Activated CD4-positive, alpha-beta T cell treated with anti-CD3 and anti-CD28 coated beads, Interleukin-2, amount 10 ng/mL, durations not matched to agents 24 days and 14 days (primary cell): ENCODE results near the gene TNXB. TPM values are rescaled to one million over a fixed set of nuclear protein-coding genes. Genes with fewer than 3 reads are reported as not detected.

ENCODE experiments used
- DNase-seq: peaks from one replicate; pipeline ENCODE4 v3.0.0; 2022
- H3K27ac Mint-ChIP-seq: one replicate; pipeline ENCODE4 v1.8.0; 2022; ENCODE audit warnings: mild to moderate bottlenecking, mixed read lengths
- H3K27me3 Mint-ChIP-seq: one replicate; pipeline ENCODE4 v1.8.0; 2022; ENCODE audit warnings: mixed read lengths
- H3K36me3 Mint-ChIP-seq: one replicate; pipeline ENCODE4 v1.8.0; 2022; ENCODE audit warnings: low read depth, mild to moderate bottlenecking, mixed read lengths
- H3K4me1 Mint-ChIP-seq: one replicate; pipeline ENCODE4 v1.8.0; 2021; ENCODE audit warnings: mixed read lengths
- H3K4me3 Mint-ChIP-seq: one replicate; pipeline ENCODE4 v1.8.0; 2022; ENCODE audit warnings: mild to moderate bottlenecking, moderate library complexity, mixed read lengths
- H3K9me3 Mint-ChIP-seq: one replicate; pipeline ENCODE4 v1.8.0; 2021; ENCODE audit warnings: mixed read lengths
- intact Hi-C: fragments of 100-400 bp; cut with micrococcal nuclease; formaldehyde crosslinking; loops from one replicate; pipeline ENCODE4 v1.15.1; 2023
- total RNA-seq: library from RNA; stranded (reverse); gene quantifications from 2 replicates; pipeline ENCODE4 v1.2.3, GENCODE V29; 2022

TNXB gene
- total RNA-seq, 1 donor from 2014 or later = 3.3 TPM

DNA sequence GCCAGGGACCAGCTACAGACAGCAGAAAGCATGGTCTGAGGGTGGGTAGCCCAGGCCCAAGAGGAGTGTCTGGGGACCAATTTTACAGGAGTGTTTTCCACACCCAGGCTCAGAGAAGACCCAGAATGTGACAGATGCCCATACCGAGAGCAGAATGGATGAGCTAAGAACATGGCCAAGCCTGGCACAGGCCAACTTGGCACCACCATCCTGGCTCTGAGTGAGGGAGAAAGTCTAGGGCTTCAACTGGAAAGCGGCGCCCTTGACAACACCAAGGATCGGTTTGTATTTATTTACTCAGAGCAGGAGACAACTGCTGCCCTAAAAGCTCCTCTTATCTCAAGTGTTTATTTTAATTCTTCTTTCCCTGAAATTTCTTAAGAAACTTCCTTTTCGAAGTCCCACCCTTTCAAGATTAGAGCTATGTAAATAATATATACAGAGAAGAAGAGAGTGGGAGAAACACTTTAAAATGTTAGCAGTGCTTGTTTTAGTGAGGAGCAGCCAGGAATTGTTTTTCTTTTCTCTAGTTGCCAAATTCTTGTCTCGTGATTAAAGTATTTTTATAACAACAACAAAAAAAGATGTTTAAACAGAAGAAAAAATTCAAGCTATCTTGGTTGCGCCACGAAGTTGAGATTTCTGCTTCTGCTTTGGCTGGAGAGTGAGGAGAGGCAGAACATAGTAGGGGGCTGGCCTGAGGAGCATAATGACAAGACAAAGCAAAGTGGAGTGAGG is 16.2 kb downstream of the TNXB start:
- Mint-ChIP-seq H3K27me3 (peaks cover 68% of the 10 kb centered on the region), H3K27ac (no peak overlapping the region), H3K4me1 (no peaks in the 10 kb centered on the region), H3K9me3 (no peaks in the 10 kb centered on the region), H3K4me3 (no peak overlapping the region), H3K36me3 (no peaks in the 10 kb centered on the region)
- no peak for DNase-seq
- intact Hi-C loops = no loop called here

DNA sequence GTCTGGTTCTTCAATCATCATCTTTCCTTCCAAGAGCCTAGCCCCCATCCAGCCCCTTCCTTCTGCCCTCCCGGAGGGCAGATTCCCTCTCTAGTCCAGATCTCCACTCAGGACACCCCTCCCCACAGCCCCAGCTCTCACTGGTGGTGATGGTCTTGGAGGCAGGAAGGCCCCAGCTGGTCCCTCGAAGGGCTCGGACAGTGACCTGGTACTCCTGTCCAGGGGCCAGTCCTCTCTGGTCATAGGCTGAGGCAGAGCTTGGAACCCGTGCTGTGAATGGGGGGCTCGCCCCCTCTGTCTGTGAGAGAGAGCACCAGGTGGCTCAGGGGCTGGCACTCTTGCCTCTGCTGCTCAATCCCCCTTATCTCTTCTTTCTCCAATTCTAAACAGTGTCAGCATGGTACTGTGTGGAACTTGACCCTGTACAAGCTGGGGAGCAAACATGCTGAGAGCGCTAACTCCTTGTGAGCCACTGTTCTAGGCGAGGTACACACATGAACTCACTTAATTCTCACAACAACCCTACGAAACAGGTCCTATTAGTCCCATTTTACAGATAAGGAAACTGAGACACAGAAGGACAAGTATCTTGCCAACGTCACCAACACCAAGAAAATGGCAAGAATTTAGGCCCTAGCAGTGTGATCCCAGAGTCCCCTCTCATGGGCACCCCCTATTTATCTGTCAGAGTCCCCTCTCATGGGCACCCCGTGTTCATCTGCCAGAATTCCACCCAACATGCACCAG is 19.9 kb downstream of the TNXB start:
- H3K9me3 Mint-ChIP-seq = no peaks in the 10 kb centered on the region
- no peak overlapping the region for H3K4me3 Mint-ChIP-seq
- H3K4me1 Mint-ChIP-seq = peaks cover 15% of the 10 kb centered on the region
- H3K27ac Mint-ChIP-seq = no peak overlapping the region
- intact Hi-C loops = no loop called here
- H3K27me3 Mint-ChIP-seq = peaks cover 73% of the 10 kb centered on the region
- H3K36me3 Mint-ChIP-seq = no peaks in the 10 kb centered on the region
- no peak for DNase-seq

DNA sequence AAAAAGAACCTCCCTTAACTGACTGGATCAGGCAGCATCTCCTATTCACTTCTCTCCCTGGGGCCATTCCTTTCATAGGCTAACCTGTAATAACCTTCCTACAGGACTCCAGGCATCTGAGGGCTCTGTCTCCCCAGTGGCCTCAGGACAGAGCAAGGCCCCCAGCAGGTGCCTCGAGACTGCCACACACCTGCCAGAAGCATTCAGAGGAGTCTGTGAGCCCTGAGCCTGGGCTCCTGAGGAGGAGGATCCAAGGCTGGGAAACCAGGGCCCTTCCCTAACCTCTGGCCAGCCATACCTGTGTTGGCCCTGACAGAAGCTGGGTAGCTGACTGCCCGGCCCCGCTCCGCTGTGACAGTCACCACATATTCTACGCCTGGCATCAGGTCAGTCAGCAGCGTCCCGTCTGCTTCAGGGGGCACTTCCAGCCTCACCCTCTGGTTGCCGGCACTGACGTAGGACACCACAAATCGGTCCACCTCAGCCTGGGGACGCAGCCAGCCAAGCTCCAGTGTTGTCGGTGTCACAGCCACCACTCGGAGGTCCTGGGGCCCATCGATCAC is 20.6 kb downstream of the TNXB start:
- Mint-ChIP-seq H3K9me3 (no peaks in the 10 kb centered on the region), H3K27ac (no peak overlapping the region), H3K27me3 (peaks cover 75% of the 10 kb centered on the region), H3K4me3 (no peak overlapping the region), H3K4me1 (peaks cover 15% of the 10 kb centered on the region), H3K36me3 (no peaks in the 10 kb centered on the region)
- intact Hi-C loops = no loop called here
- no peak for DNase-seq

DNA sequence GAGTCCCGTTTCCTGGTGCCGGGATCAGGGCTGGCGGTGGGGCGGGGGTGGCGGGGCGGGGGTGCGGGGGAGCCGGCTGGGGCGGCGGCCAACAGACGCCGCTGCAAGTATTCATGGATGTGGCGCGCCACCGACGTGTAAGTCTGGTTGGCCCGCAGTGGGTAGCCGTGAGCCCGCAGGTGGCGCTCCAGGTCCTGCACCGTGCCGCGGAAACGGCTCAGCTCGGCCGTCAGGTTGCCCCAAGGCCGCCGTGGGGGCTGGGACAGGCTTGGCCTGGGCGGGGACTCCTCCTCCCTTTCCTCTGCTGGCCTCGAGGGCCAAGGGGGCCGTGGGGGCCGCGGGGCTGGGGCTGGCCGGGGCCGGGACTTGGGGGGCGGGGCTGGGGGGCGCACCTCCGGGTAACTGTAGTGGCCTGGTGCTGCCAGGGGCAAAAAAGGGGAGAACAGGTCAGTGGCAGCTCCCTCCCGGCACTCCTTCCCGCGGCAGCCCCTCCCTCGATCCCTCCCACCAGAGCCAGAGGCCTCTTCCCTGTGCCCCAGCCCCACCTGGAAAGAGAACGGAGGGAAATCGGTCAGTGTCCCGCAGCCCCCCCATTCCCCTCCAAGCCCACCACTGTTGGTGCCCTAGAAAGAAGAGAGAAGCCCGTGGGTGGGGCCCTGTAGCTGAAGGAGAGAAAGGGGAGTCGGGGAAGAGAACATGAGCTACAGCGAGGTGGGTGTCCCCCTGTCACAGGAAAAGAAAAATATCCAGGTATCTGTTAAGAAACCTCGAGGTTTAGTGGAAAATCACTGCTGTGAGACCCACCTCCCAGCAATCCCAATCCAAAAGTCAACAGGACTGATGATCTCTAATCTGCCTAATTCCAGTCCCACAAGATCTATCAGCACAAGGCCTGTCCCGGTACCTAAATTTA is 21.3 kb downstream of the TNXB start:
- intact Hi-C loops = loop anchor here (2.0 kb wide), 1 partner anchor 67 kb away; the partner anchor contains the start of gene PPT2
- peaks cover 74% of the 10 kb centered on the region for H3K27me3 Mint-ChIP-seq
- no peak overlapping the region for H3K4me3 Mint-ChIP-seq
- peaks cover 15% of the 10 kb centered on the region for H3K4me1 Mint-ChIP-seq
- no peaks in the 10 kb centered on the region for H3K9me3 Mint-ChIP-seq
- no peaks in the 10 kb centered on the region for H3K36me3 Mint-ChIP-seq
- no peak overlapping the region for H3K27ac Mint-ChIP-seq
- DNase-seq = peak; percentile 90

DNA sequence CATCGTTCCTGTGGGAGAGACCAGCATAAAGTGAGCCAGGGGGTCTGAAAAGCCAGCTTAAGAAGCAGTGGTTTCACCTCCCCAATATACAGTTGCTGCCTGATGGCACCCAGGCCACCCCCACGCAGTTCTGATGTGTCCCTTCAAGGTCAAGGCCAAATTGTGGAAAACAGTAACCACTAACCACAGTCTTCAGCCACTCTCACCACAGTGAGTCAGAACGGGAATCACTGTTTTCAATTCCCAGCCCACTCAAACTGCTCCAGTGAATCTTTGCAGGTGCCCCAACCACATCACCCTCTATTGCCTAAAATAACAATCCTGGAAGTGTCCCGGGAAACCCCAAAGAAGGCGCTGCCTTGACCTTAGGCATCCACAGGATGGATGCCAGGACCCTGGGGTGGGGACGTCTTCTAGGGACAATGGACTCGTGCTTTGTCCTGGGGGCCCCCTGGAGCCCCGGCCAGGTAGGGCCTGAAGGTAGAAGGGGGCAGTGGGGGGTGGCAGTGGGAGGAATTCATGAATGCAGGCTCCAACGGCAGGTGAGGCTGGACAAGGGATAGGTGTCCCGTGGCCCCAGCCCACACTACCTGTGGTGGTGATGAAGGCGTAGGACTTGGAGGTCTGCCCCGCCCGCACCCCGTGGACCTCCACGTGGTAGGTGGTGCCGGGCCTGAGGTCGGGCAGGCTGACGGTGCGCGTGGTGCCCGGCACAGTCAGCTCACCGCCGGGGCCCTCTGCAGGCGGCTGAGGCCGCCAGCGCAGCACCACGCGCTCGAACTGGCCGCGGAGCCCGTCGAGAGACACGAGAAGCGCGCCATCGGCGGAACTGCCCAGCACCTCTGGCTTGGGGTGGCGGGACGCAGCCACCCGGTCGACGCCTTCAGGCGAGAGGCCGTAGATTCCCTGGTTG is 22.2 kb downstream of the TNXB start:
- peak overlapping the region; percentile 79 for H3K27ac Mint-ChIP-seq

DNA sequence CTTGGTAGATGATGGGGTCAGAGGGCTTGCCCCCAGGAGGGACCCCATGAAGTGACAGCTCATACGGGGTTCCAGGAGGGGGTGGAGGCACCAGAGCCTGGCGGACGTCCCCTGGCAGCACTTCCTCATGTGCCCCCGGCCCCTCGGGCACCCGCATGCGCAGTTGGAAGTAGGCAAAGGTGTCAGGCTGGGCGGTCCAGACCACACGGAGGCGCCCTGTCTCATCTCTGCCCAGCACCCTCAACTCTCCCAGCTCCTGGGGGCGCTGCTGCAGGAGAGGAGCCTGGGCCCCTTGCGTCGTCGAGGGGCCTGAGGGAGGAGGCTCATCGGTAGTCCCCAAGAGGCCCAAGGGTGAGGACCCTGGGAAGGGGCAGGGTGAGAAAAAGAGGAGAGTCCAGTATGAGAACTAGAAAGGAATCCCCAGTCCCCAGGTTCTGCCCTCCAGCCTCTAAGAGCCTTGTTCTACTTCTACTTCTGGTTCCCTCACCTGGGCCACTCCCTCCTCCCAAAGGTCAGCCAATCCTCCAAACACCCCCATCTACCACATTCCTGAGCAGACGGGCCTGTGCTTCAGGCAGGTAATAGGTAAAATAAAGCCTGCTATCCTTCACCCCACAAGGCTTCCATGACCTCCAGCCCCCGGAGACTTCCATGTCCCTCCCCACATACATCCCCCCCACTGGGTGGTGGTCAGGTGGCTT is 23.2 kb downstream of the TNXB start:
- H3K4me3 Mint-ChIP-seq = no peak overlapping the region
- intact Hi-C loops = loop anchor here (1.0 to 2.0 kb wide), 2 partner anchors 42 to 69 kb away; partner anchors contain the start of genes ATF6B and PPT2
- DNase-seq = no peak
- H3K27ac Mint-ChIP-seq = peak overlapping the region; percentile 54
- H3K9me3 Mint-ChIP-seq = no peaks in the 10 kb centered on the region
- peaks cover 15% of the 10 kb centered on the region for H3K4me1 Mint-ChIP-seq
- H3K36me3 Mint-ChIP-seq = no peaks in the 10 kb centered on the region
- peaks cover 68% of the 10 kb centered on the region for H3K27me3 Mint-ChIP-seq

More for the DNA sequence above, 22.2 kb downstream of the TNXB start:
- Mint-ChIP-seq H3K27me3 (peaks cover 71% of the 10 kb centered on the region), H3K36me3 (no peaks in the 10 kb centered on the region), H3K4me3 (peak overlapping the region; percentile 49), H3K9me3 (no peaks in the 10 kb centered on the region), H3K4me1 (peaks cover 15% of the 10 kb centered on the region)
- intact Hi-C loops = loop anchor here (1.0 to 2.0 kb wide), 2 partner anchors 41 to 68 kb away; partner anchors contain the start of genes ATF6B and PPT2
- DNase-seq = peak; percentile 62

DNA sequence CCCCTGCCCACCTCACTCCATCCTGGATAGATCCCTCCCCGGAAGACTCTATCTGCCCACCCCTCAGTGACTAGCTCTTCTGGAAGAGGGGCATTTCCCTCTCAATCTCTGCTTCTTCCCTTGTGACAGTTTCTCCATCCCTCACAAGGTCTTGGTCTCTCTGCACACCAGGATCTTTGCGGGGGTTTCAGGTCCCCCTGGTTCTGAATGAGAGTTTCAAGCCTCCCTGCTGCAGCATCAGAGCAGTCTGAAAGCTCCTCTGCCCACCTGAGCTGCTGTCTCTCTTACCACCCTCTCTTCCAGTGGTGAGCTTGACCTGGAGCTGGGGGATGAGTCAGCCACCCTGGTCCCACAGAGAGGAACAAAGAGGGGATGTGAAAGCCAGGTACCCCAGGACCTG is 24.4 kb downstream of the TNXB start:
- no peaks in the 10 kb centered on the region for H3K9me3 Mint-ChIP-seq
- no peak overlapping the region for H3K4me3 Mint-ChIP-seq
- DNase-seq = no peak
- H3K27me3 Mint-ChIP-seq = peaks cover 62% of the 10 kb centered on the region
- no peaks in the 10 kb centered on the region for H3K36me3 Mint-ChIP-seq
- H3K4me1 Mint-ChIP-seq = peaks cover 15% of the 10 kb centered on the region
- H3K27ac Mint-ChIP-seq = no peak overlapping the region
- intact Hi-C loops = no loop called here

DNA sequence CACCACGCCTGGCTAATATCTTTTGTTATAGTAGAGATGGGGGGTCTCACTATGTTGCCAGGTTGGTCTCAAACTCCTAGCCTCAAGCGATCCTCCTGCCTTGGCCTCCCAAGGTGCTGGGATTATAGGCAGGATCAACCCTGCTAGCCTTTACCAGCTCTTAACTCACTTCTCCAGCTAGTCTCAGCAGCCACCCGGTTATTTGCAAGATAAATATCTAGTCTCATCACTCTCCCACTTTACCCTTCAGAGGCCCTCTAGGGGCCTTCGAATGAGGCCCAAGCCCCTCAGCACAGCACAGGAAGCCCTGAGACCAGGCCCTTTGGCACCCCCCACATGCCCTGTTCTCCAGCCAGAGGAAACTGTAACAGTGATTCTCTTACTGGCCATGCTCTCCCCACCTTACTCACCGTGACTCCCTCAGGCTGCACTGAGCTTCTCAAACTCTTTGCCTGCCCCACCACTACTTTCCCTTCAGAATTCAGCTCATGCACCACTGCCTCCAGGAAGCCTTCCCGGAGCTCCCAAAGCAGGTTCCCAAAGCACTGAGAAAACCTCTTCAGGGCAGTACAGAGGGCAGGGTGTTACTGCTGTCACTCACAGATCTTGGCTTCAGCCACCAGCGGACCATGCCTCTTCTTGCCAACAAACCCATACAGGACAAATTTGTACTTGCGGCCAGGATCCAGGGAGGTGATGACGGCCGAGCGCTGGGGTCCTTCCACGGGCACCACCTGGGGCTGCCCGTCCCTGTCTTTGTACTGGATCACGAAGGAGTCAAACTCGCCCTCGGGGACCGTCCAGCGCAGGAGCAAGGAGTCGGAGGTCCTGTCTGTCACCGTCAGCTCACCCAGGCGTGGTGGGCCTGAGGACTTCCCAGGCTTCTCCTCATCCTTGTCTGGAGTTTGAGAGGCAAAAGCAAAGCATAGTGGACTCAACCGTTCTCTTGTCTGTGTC is 25.0 kb downstream of the TNXB start:
- Mint-ChIP-seq H3K4me1 (peaks cover 15% of the 10 kb centered on the region), H3K9me3 (no peaks in the 10 kb centered on the region), H3K36me3 (no peaks in the 10 kb centered on the region), H3K27ac (no peak overlapping the region), H3K4me3 (no peak overlapping the region), H3K27me3 (peaks cover 55% of the 10 kb centered on the region)
- intact Hi-C loops = no loop called here
- no peak for DNase-seq

DNA sequence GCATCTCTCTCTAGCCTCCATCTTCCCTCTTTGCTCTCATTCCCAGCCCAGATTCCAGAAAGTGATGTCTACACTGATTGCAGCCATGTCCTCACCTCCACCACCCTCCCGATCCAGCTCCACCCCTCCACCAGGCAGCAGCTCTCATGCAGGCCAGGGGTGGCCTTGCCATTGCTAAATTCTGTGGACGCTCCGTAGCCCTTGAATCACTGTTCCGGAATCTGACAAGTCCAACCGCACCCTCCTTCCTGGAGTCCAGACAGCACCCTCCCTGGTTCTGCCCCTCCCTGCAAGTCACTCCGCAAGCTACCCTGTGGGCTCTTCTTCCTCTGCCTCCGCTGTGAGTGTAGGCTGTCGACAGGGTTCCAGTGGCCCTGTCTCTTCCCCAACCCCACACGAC is 26.2 kb downstream of the TNXB start:
- H3K4me1 Mint-ChIP-seq = peaks cover 15% of the 10 kb centered on the region
- H3K9me3 Mint-ChIP-seq = no peaks in the 10 kb centered on the region
- DNase-seq = no peak
- peaks cover 46% of the 10 kb centered on the region for H3K27me3 Mint-ChIP-seq
- intact Hi-C loops = no loop called here
- no peaks in the 10 kb centered on the region for H3K36me3 Mint-ChIP-seq
- no peak overlapping the region for H3K27ac Mint-ChIP-seq
- no peak overlapping the region for H3K4me3 Mint-ChIP-seq

DNA sequence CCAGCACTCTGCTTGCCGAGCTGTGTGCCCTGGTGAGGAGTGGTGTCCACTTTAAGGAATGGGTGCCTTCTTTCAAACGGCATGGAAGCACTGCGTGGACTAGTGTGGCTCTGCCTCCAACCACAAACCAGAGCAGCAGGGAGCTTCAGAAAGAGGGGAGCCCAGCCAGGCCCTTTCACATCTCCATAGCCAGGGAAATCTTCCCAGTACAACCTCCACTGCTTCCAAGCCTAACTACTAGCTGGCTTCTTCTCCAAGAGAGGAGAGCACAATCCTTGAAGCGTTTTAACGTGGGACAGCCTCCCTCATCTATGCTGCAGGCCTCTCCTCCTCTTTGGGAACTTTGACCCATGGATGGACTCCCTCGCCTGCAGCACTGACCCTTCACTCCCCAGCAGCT is 26.7 kb downstream of the TNXB start:
- no peaks in the 10 kb centered on the region for H3K9me3 Mint-ChIP-seq
- no peak for DNase-seq
- H3K36me3 Mint-ChIP-seq = no peaks in the 10 kb centered on the region
- intact Hi-C loops = no loop called here
- H3K4me3 Mint-ChIP-seq = no peak overlapping the region
- H3K4me1 Mint-ChIP-seq = peaks cover 15% of the 10 kb centered on the region
- H3K27ac Mint-ChIP-seq = no peak overlapping the region
- H3K27me3 Mint-ChIP-seq = peaks cover 45% of the 10 kb centered on the region

DNA sequence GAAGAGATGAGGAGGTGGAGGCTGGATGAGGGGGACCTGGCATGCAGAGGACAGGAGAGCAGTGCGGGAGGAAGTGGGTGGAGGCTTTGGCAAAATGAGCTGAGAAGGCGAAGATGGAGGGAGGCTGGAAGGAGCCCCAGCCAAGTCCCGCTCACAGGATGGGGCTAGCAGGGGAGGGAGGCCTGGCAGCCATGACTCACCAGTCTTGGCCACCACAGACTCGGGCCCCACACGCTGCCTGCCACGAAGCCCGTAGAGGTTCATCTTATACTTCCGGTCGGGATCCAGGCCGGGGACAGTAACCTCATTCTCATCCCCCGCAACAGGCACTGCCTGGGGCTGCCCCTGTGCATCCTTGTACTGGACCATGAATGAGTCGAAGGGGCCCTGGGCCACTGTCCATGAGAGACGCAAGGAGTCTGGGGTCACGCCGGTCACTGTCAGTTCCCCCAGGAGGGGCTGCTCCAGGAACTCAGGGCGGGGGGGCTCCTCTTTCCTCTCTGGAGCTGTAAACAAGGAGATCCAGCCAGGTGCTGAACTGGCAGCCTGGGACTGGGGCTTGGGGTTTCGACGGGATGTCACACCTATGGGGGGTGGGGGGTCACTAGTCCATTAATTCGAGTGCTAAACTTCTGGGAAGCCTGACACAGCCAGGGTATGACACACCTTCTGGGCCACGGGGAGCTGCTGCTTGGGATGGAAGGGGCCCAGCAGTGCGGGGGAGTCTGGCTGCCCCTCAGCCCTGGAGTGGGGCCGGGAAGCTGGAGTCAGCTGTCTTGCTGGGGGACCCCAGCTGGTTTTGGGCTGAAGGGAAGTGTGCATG is 27.8 kb downstream of the TNXB start:
- Mint-ChIP-seq H3K27me3 (peaks cover 39% of the 10 kb centered on the region), H3K9me3 (no peaks in the 10 kb centered on the region), H3K36me3 (no peaks in the 10 kb centered on the region), H3K4me3 (no peak overlapping the region), H3K4me1 (peaks cover 8% of the 10 kb centered on the region), H3K27ac (no peak overlapping the region)
- intact Hi-C loops = no loop called here
- no peak for DNase-seq
